ENCODE results near the gene LRRK1. TPM values are rescaled to one million over a fixed set of nuclear protein-coding genes. Genes with fewer than 3 reads are reported as not detected.
A peak's percentile ranks its signal among the peaks of the same experiment; 100 is the strongest.

Gene LRRK1
- total RNA-seq, 4 donors from 2014 or later: 14.8 to 29.3 (median 19.1) TPM

DNA sequence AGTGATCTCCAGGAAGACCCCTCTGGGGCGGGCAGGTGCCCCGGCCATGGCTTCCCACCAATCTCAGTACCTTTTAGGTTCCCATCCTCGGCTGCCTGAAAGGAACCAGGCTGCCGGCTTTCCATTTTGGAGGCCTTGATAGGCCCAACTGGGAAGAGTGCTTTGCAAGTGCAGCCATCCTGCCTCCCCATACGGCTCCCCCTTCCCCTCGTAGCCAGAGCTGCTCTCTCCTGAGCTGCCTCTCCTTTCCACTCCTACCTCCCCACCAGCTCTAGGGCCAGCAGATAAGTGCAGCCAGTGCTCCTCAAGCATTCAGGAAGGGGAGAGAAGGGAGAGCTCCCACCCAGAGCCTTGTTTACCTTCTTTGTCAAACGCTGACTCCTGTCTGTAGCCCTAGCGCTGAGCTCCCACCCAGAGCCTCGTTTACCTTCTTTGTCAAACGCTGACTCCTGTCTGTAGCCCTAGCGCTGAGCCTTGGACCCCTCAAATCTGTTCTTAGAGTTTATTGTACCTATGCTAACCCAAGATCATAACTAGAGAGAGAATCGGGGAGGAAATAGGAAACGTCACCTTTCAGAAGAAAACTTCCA is 133.0 kb downstream of the LRRK1 start:
- intact Hi-C loops (cut with DNase I; ENCODE audit: low total_unique reads): no loop called here
- no peak overlapping the region for H3K4me3 ChIP-seq (ENCODE audit: low read depth, poor library complexity, severe bottlenecking)
- TF ChIP-seq POLR2A (IDR thresholded peaks at IDR 0.05): no peak
- TF ChIP-seq, protein P1, sequence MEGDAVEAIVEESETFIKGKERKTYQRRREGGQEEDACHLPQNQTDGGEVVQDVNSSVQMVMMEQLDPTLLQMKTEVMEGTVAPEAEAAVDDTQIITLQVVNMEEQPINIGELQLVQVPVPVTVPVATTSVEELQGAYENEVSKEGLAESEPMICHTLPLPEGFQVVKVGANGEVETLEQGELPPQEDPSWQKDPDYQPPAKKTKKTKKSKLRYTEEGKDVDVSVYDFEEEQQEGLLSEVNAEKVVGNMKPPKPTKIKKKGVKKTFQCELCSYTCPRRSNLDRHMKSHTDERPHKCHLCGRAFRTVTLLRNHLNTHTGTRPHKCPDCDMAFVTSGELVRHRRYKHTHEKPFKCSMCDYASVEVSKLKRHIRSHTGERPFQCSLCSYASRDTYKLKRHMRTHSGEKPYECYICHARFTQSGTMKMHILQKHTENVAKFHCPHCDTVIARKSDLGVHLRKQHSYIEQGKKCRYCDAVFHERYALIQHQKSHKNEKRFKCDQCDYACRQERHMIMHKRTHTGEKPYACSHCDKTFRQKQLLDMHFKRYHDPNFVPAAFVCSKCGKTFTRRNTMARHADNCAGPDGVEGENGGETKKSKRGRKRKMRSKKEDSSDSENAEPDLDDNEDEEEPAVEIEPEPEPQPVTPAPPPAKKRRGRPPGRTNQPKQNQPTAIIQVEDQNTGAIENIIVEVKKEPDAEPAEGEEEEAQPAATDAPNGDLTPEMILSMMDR (IDR thresholded peaks at IDR 0.05): no peak
- peak in 1 of 2 donors; percentile 67 for DNase-seq (ENCODE audit: low spot score in 2 of 2)
- WGBS, 2 donors: 85 to 90% methylated on average over 12 to 13 of the region's 13 CpGs

- 95 to 96% methylated on average over 7 to 18 of the region's 20 CpGs for WGBS, 2 donors
- TF ChIP-seq, protein P1 (IDR thresholded peaks at IDR 0.05): no peak
- TF ChIP-seq POLR2A (IDR thresholded peaks at IDR 0.05): no peak
These were observed 133.5 kb downstream of the LRRK1 start for GRCh38 chr15:101052681-101053121.

GRCh38 chr15:101053261-101053660 is 134.1 kb downstream of the LRRK1 start:
- H3K4me3 ChIP-seq (ENCODE audit: low read depth, poor library complexity, severe bottlenecking): no peak overlapping the region
- intact Hi-C loops (cut with DNase I; ENCODE audit: low total_unique reads): no loop called here
- peak; percentile 9 to 60 for DNase-seq (ENCODE audit: low spot score in 2 of 2)
- TF ChIP-seq, protein P1 (IDR thresholded peaks at IDR 0.05): no peak
- TF ChIP-seq POLR2A (IDR thresholded peaks at IDR 0.05): no peak
- WGBS, 2 donors: 93 to 95% methylated on average over 27 to 34 of the region's 34 CpGs

More at GRCh38 chr15:101052681-101053121, 133.5 kb downstream of the LRRK1 start:
- peak; percentile 4 to 78 for DNase-seq (ENCODE audit: low spot score in 2 of 2)
- no peak overlapping the region for H3K4me3 ChIP-seq (ENCODE audit: low read depth, poor library complexity, severe bottlenecking)
- intact Hi-C loops (cut with DNase I; ENCODE audit: low total_unique reads): no loop called here

DNA sequence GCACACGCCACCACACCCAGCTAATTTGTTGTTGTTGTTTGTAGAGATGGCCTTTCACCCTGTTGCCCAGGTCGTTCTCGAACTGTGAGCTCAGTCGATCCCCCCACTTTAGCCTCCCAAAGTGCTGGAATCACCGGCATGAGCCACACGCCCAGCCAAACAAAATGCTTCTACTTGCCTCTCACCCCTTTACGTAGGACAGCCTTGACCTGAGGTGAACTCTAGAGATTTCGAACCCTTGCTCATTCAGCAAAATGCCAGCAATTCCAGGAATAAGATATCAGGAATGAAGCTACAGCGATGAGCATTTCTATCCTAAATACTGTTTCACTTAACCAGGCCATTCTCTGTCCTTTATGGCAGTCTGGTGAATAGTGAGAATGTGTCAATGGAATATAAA is 135.0 kb downstream of the LRRK1 start:
- no peak overlapping the region for H3K4me3 ChIP-seq (ENCODE audit: low read depth, poor library complexity, severe bottlenecking)
- intact Hi-C loops (cut with DNase I; ENCODE audit: low total_unique reads): no loop called here
- TF ChIP-seq, protein P1 (IDR thresholded peaks at IDR 0.05): no peak
- no peak for TF ChIP-seq POLR2A (IDR thresholded peaks at IDR 0.05)
- 96% methylated on average over 9 of the region's 9 CpGs for WGBS, 2 donors
- DNase-seq (ENCODE audit: low spot score in 2 of 2): no peak

GRCh38 chr15:101054991-101055390 is 135.8 kb downstream of the LRRK1 start:
- WGBS, 2 donors: 97 to 98% methylated on average over 6 to 12 of the region's 12 CpGs
- H3K4me3 ChIP-seq (ENCODE audit: low read depth, poor library complexity, severe bottlenecking): no peak overlapping the region
- intact Hi-C loops (cut with DNase I; ENCODE audit: low total_unique reads): no loop called here
- DNase-seq (ENCODE audit: low spot score in 2 of 2): peak; percentile 9 to 49
- TF ChIP-seq, protein P1 (IDR thresholded peaks at IDR 0.05): no peak

DNA sequence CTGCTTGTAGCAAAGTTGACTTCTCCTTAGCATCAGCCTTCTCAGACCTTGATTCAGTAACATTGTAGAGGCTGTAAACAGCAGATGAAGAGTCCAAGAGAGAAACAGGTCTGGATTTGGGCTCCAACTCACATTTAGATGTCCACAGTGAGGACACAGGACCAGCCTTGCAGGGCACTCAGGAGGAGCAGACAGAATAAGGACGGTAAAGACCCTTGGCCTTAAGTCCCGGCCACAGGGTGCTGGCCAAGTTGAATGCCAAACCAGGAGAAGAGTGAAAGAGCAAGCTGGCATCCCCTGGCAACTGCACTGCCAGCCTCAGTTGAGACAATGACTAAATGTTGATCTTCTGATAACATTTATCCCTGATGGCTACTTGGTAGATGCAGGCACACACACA is 136.3 kb downstream of the LRRK1 start:
- 89 to 94% methylated on average over 2 of the region's 2 CpGs for WGBS, 2 donors
- no peak overlapping the region for H3K4me3 ChIP-seq (ENCODE audit: low read depth, poor library complexity, severe bottlenecking)
- DNase-seq (ENCODE audit: low spot score in 2 of 2): peak; percentile 7 to 61
- TF ChIP-seq, protein P1 (IDR thresholded peaks at IDR 0.05): no peak
- TF ChIP-seq POLR2A (IDR thresholded peaks at IDR 0.05): no peak
- intact Hi-C loops (cut with DNase I; ENCODE audit: low total_unique reads): no loop called here
